Fibroblast of lung (primary cell): ENCODE results near the gene EFCAB6. TPM values are rescaled to one million over a fixed set of nuclear protein-coding genes. Genes with fewer than 3 reads are reported as not detected.

Experiments
- DNase-seq, 2 donors: peaks; one replicate each; pipeline versions ENCODE4 v3.0.0 to v3.0.0-alpha.2; 2010; ENCODE audit warnings: low read depth in 2 of 2
- H2AFZ ChIP-seq: 2 replicates; pipeline ENCODE4 v1.5.1; 2012; ENCODE audit warnings: low read length, control low read depth, inconsistent platforms
- H3K27ac ChIP-seq: 2 replicates; pipeline ENCODE4 v1.5.1; 2011; ENCODE audit warnings: low read length, control low read depth; ENCODE audit not compliant: insufficient read depth
- H3K27me3 ChIP-seq: 2 replicates; pipeline ENCODE4 v1.5.1; 2011; ENCODE audit warnings: mild to moderate bottlenecking, low read length; ENCODE audit not compliant: control insufficient read depth, insufficient read depth
- H3K36me3 ChIP-seq: 2 replicates; pipeline ENCODE4 v1.5.1; 2011; ENCODE audit warnings: low read length; ENCODE audit not compliant: control insufficient read depth, insufficient read depth
- H3K4me1 ChIP-seq: 2 replicates; pipeline ENCODE4 v1.5.1; 2011; ENCODE audit warnings: low read length; ENCODE audit not compliant: control insufficient read depth, insufficient read depth; ENCODE audit errors: extremely low read depth
- H3K4me2 ChIP-seq: 2 replicates; pipeline ENCODE4 v1.5.1; 2011; ENCODE audit warnings: low read length, control low read depth; ENCODE audit not compliant: insufficient read depth; ENCODE audit errors: extremely low read depth
- H3K4me3 ChIP-seq, 4 experiments: fragments of 200-600 bp in 1 of 4; sonication (generic) in 1 of 4; replicated peaks in 1 of 4; 2 replicates each; pipeline ENCODE4 v1.5.1; 2011 to 2016; ENCODE audit warnings: low read length in 4 of 4, low read depth in 3 of 4, mild to moderate bottlenecking in 3 of 4, control low read depth in 2 of 4, inconsistent platforms in 1 of 4, mixed read lengths in 1 of 4; ENCODE audit not compliant: insufficient read depth in 1 of 4; ENCODE audit errors: control extremely low read depth in 1 of 4
- H3K79me2 ChIP-seq: 2 replicates; pipeline ENCODE4 v1.5.1; 2012; ENCODE audit warnings: mild to moderate bottlenecking, low read length, inconsistent platforms; ENCODE audit not compliant: control insufficient read depth, insufficient read depth
- H3K9ac ChIP-seq: 2 replicates; pipeline ENCODE4 v1.5.1; 2011; ENCODE audit warnings: mild to moderate bottlenecking, low read length, control low read depth; ENCODE audit not compliant: insufficient read depth
- H3K9me3 ChIP-seq: 2 replicates; pipeline ENCODE4 v1.5.1; 2012; ENCODE audit warnings: low read depth, low read length; ENCODE audit not compliant: control insufficient read depth, insufficient read depth
- H4K20me1 ChIP-seq: 2 replicates; pipeline ENCODE4 v1.5.1; 2011; ENCODE audit warnings: low read length; ENCODE audit not compliant: control insufficient read depth, insufficient read depth; ENCODE audit errors: extremely low read depth
- CTCF ChIP-seq, 2 donors: IDR thresholded peaks in 1 of 2; conservative IDR thresholded peaks in 1 of 2; 1 replicate in 1 of 2; 2 replicates in 1 of 2; pipeline ENCODE4 v1.5.1; 2011 to 2012; ENCODE audit warnings: low read length in 2 of 2, control low read depth in 1 of 2, inconsistent platforms in 1 of 2, low read depth in 1 of 2, mild to moderate bottlenecking in 1 of 2
- EZH2 ChIP-seq: IDR thresholded peaks from 2 replicates; pipeline ENCODE4 v1.5.1; 2012; ENCODE audit warnings: low read length, control low read depth, mild to moderate bottlenecking; ENCODE audit errors: missing control alignments
- polyA plus RNA-seq, 2 donors: library from polyadenylated mRNA; depleted of rRNA in 1 of 2; stranded (reverse) in 1 of 2; unstranded in 1 of 2; fragments of >200 nt; gene quantifications; 2 replicates each; pipeline ENCODE4 v1.2.1, GENCODE V29; 2011 to 2012; ENCODE audit warnings: missing spikeins in 1 of 2
- total RNA-seq: library from RNA; depleted of rRNA; stranded (reverse); fragments of >200 nt; gene quantifications from 2 replicates; pipeline ENCODE4 v1.2.1, GENCODE V29; 2014

EFCAB6 gene
- total and polyA plus RNA-seq, 2 donors (not counting 1 experiment from before 2014, with no cell fraction given): 1.0 to 1.5 TPM

GRCh38 chr22:43833286-43834240 lies 21.5 kb upstream of the EFCAB6 start:
- H4K20me1 ChIP-seq: no peaks in the 10 kb centered on the region
- no peaks in the 10 kb centered on the region for H3K79me2 ChIP-seq
- H3K4me2 ChIP-seq: no peak overlapping the region
- no peak overlapping the region for H3K4me3 ChIP-seq
- peaks cover 17% of the 10 kb centered on the region for H3K4me1 ChIP-seq
- no peaks in the 10 kb centered on the region for H3K27me3 ChIP-seq
- no peaks in the 10 kb centered on the region for H3K9me3 ChIP-seq
- DNase-seq: no peak
- TF ChIP-seq EZH2 (peak; percentile 57), CTCF (conservative IDR thresholded peaks at IDR 0.05 in 1 of 2, IDR thresholded peaks at IDR 0.05 in 1 of 2; ENCODE audit: low read depth in 1 of 2, low read length in 2 of 2) (no peak)
- H3K36me3 ChIP-seq: no peaks in the 10 kb centered on the region
- no peak overlapping the region for H3K9ac ChIP-seq
- no peak overlapping the region for H3K27ac ChIP-seq
- no peak overlapping the region for H2AFZ ChIP-seq

- Histone ChIP-seq H3K27me3 (no peaks in the 10 kb centered on the region), H3K9me3 (no peaks in the 10 kb centered on the region), H3K4me2 (no peak overlapping the region), H3K27ac (no peak overlapping the region), H3K4me1 (peaks cover 17% of the 10 kb centered on the region), H3K36me3 (no peaks in the 10 kb centered on the region), H2AFZ (no peak overlapping the region), H3K9ac (no peak overlapping the region), H3K79me2 (no peaks in the 10 kb centered on the region), H3K4me3 (no peak overlapping the region), H4K20me1 (no peaks in the 10 kb centered on the region)
- TF ChIP-seq EZH2 (no peak), CTCF (conservative IDR thresholded peaks at IDR 0.05 in 1 of 2, IDR thresholded peaks at IDR 0.05 in 1 of 2; ENCODE audit: low read depth in 1 of 2, low read length in 2 of 2) (no peak)
- DNase-seq: no peak
Measured at GRCh38 chr22:43832393-43833265, 20.5 kb upstream of the EFCAB6 start.
